Peyer's patch (tissue), 4 donors: ENCODE data around the gene PXDN. TPM values are rescaled to one million over a fixed set of nuclear protein-coding genes. Genes with fewer than 3 reads are reported as not detected.
"Not testable (repeated sequence)": the region's sequence is repeated elsewhere in the genome, so short reads cannot be mapped to it uniquely, and the experiment has no call there.

ENCODE experiments used
- DNase-seq, 3 donors: peaks; one replicate each; pipeline ENCODE4 v3.0.0-alpha.2; 2017 to 2019
- H3K27ac ChIP-seq, 4 donors: fragments of 200-600 bp; sonication (generic); one replicate each; pipeline ENCODE4 v1.5.1; 2016 to 2019
- H3K27me3 ChIP-seq, 2 donors: fragments of 200-600 bp; sonication (generic); one replicate each; pipeline ENCODE4 v1.5.1; 2019
- H3K36me3 ChIP-seq, 3 donors: fragments of 200-600 bp; sonication (generic); one replicate each; pipeline ENCODE4 v1.5.1; 2016 to 2019
- H3K4me1 ChIP-seq, 4 donors: fragments of 200-600 bp; sonication (generic); one replicate each; pipeline ENCODE4 v1.5.1; 2016 to 2019
- H3K4me3 ChIP-seq, 4 donors: fragments of 200-600 bp; sonication (generic); 1 replicate in 3 of 4; 2 replicates in 1 of 4; pipeline ENCODE4 v1.5.1; 2016 to 2019; ENCODE audit warnings: mild to moderate bottlenecking in 1 of 4
- H3K9me3 ChIP-seq, 4 donors: fragments of 200-600 bp; sonication (generic); one replicate each; pipeline ENCODE4 v1.5.1; 2016 to 2019; ENCODE audit warnings: mild to moderate bottlenecking in 1 of 4
- POLR2A ChIP-seq, 2 donors: fragments of 450-650 bp; IDR thresholded peaks; one replicate each; pipeline ENCODE4 v1.5.1; 2017; ENCODE audit warnings: antibody characterized with exemption in 2 of 2, mild to moderate bottlenecking in 2 of 2, moderate library complexity in 2 of 2
- total RNA-seq, 4 donors: library from RNA; depleted of rRNA; stranded (reverse); fragments of >200 nt; gene quantifications; one replicate each; pipeline ENCODE4 v1.1.0, GENCODE V29; 2016
- TF ChIP-seq, protein P1 (sequence below), 6 experiments: fragments of 450-650 bp in 4 of 6; fragments of 200-600 bp in 2 of 6; sonication (generic) in 1 of 6; IDR thresholded peaks; one replicate each; pipeline ENCODE4 v1.5.1; 2017 to 2019; ENCODE audit warnings: antibody characterized with exemption in 6 of 6, mild to moderate bottlenecking in 3 of 6, moderate library complexity in 1 of 6

The PXDN gene
- total RNA-seq, 4 donors from 2014 or later: 7.5 to 148 (median 21.0) TPM

DNA sequence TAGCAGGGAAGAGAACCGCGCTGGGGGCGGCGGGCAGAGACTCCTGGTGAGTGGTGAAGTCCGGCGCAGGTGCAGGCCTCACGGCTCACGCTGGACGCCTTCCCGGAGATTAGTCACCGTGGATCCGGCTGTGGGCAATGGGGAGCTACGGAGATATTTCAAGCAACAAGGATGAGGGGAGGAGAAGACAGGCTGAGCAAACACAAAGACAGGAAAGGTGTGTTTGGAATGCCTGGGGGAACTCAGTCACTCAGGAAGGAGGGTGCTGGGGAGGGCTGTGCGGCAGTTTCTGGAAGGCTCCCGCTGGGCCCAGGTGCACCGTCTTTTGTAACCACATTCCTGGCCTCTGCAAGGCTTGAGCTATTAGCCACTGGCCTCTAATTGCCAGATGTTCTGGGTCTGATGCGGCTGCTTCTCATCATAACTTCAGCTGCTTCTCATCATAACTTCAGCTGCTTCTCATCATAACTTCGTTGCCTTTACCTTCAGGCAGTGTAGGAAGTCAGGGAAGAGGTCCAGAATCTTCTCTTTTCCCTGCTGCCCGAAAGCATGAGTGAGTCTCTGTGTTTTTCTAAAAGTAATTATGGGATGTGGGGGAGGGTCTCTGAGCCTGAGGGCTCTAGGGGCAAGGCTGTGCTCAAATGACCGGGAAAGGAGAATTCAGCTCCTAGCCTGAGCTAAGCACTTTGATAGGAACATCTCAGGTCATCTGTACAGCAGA lies 118.9 kb downstream of the PXDN start:
- H3K27me3 ChIP-seq: no peaks in the 10 kb centered on the region
- H3K4me1 ChIP-seq: no peaks in the 10 kb centered on the region
- H3K27ac ChIP-seq: peak overlapping the region in 1 of 4 donors; percentile 39
- no peaks in the 10 kb centered on the region for H3K36me3 ChIP-seq
- DNase-seq: peak in 1 of 3 donors; percentile 46
- H3K4me3 ChIP-seq: no peak overlapping the region
- TF ChIP-seq, protein P1, sequence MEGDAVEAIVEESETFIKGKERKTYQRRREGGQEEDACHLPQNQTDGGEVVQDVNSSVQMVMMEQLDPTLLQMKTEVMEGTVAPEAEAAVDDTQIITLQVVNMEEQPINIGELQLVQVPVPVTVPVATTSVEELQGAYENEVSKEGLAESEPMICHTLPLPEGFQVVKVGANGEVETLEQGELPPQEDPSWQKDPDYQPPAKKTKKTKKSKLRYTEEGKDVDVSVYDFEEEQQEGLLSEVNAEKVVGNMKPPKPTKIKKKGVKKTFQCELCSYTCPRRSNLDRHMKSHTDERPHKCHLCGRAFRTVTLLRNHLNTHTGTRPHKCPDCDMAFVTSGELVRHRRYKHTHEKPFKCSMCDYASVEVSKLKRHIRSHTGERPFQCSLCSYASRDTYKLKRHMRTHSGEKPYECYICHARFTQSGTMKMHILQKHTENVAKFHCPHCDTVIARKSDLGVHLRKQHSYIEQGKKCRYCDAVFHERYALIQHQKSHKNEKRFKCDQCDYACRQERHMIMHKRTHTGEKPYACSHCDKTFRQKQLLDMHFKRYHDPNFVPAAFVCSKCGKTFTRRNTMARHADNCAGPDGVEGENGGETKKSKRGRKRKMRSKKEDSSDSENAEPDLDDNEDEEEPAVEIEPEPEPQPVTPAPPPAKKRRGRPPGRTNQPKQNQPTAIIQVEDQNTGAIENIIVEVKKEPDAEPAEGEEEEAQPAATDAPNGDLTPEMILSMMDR (IDR thresholded peaks at IDR 0.05): no peak
- TF ChIP-seq POLR2A (IDR thresholded peaks at IDR 0.05): no peak
- no peaks in the 10 kb centered on the region for H3K9me3 ChIP-seq

DNA sequence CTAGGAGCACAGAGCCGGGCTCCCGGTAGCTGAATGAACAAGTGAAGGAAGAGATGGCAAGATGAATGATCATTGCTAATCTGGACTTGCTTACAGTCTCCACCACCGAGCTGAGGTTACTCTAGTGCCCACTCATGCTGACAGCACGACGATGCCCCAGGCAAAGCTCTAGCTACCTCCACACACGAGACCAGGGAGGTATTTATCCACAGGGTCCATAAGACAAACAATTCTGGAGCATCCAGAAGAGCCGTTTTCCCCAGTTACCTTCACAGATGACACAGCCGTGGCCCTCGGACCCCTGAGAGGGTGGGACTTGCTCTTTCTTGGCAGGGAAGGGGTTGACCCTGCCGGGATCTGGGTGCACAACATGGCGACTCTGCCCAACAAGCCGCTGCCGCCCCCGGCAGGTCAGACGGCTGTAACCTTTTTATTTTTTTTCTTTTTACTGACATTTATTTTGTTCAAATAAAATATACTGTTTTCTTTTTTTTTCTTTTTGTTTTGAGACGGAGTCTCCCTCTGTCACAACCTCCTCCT lies 120.3 kb downstream of the PXDN start:
- TF ChIP-seq, protein P1 (IDR thresholded peaks at IDR 0.05): no peak
- TF ChIP-seq POLR2A (IDR thresholded peaks at IDR 0.05): no peak
- Histone ChIP-seq H3K4me3 (no peak overlapping the region), H3K4me1 (no peaks in the 10 kb centered on the region), H3K27me3 (no peaks in the 10 kb centered on the region), H3K36me3 (no peaks in the 10 kb centered on the region), H3K27ac (no peak overlapping the region), H3K9me3 (no peaks in the 10 kb centered on the region)
- no peak for DNase-seq

DNA sequence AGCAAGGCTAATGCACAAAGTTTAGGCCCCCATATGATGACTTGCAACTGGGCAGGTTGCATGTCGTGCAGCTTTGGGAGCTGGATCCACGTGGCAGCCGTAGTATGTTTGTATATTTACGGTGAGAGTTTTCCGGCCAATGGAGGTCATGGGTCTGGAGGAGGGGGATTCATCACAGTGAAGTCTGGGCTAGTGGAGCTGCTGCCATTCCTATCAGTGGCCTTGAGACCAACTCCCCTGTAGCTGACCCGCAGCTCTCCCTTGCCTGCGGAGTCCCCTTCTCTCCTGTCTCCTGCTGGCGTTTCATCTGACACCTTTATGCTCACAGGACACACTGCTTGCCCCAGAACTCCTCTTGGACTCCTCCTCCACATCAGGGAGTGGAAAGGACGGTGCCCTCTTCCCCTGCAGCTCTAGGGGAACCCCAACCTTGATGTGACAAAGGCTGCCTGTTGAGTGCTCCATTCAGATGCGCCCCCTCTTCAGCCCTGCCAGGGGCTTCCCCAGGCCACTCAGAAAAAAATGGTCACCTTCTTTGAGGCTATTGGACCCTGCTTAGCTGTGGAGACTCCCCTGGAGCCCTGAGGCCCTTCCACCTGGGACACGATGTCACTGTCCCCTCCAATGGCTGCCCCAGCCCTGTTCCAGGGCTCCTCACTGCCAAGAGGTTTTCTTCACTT lies 121.7 kb downstream of the PXDN start:
- H3K36me3 ChIP-seq: no peaks in the 10 kb centered on the region
- no peaks in the 10 kb centered on the region for H3K9me3 ChIP-seq
- TF ChIP-seq POLR2A (IDR thresholded peaks at IDR 0.05): no peak
- TF ChIP-seq, protein P1 (IDR thresholded peaks at IDR 0.05): no peak
- H3K4me1 ChIP-seq: no peaks in the 10 kb centered on the region
- no peak overlapping the region for H3K27ac ChIP-seq
- no peak overlapping the region for H3K4me3 ChIP-seq
- H3K27me3 ChIP-seq: no peaks in the 10 kb centered on the region
- peak in 1 of 3 donors; percentile 29 for DNase-seq

DNA sequence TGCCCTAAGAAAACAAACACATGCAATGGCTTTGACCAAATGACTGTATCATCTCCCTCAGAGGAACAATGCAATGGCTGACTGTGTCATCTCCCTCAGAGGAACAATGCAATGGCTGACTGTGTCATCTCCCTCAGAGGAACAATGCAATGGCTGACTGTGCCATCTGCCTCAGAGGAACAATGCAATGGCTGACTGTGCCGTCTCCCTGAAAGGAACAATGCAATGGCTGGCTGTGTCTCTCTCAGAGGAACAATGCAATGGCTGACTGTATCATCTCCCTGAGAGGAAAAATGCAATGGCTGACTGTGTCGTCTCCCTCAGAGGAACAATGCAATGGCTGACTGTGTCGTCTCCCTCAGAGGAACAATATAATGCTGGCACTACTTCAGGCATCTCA lies 122.3 kb downstream of the PXDN start:
- not testable (repeated sequence) for H3K4me1 ChIP-seq, H3K36me3 ChIP-seq, H3K4me3 ChIP-seq, DNase-seq, H3K27me3 ChIP-seq, H3K9me3 ChIP-seq, H3K27ac ChIP-seq

DNA sequence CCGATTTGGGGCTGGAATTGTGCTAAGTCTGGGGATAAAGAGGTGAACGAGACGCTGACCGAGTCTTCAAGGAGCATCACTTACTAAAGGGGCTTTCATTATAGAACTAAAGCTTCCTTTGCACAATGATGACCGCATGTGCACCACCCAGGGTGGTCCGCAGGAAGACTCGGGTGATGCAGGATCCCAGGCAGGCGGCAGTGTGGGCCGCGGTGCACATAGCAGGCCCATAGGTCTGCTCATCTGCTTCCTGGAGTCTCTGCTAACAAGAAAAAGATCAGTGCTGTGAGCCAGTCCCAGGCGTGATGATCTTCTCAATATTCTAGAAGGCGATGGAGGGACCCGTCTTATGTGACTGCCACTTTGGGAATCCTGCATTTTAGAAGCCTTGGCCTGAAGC lies 122.8 kb downstream of the PXDN start:
- H3K27me3 ChIP-seq: no peaks in the 10 kb centered on the region
- no peak overlapping the region for H3K4me3 ChIP-seq
- no peaks in the 10 kb centered on the region for H3K36me3 ChIP-seq
- no peak for DNase-seq
- H3K27ac ChIP-seq: no peak overlapping the region
- TF ChIP-seq, protein P1 (IDR thresholded peaks at IDR 0.05): no peak
- no peak for TF ChIP-seq POLR2A (IDR thresholded peaks at IDR 0.05)
- H3K9me3 ChIP-seq: no peaks in the 10 kb centered on the region
- H3K4me1 ChIP-seq: no peaks in the 10 kb centered on the region

DNA sequence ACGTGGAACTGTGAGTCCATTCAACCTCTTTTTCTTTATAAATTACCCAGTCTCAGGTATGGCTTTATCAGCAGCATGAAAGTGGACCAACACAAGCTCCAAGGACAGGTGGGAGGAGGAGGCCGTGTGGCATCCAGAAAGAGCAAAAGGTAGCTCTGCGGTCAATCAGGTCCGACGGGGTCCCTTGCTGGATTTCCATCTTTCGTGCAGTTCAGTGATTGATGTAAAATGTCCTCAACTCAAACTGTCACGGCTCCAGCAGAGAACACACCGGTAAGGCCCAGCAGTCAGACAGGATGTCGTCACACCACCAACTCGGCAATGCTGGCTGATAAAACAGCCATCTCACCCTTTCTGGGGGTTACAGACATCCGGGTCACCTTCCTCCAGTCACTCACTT lies 123.3 kb downstream of the PXDN start:
- Histone ChIP-seq H3K27ac (no peak overlapping the region), H3K27me3 (no peaks in the 10 kb centered on the region), H3K4me3 (no peak overlapping the region), H3K4me1 (no peaks in the 10 kb centered on the region), H3K9me3 (no peaks in the 10 kb centered on the region), H3K36me3 (no peaks in the 10 kb centered on the region)
- no peak for DNase-seq
- no peak for TF ChIP-seq POLR2A (IDR thresholded peaks at IDR 0.05)
